Small intestine (tissue), 7 donors: Measurements from ENCODE around the gene AK3. TPM values are rescaled to one million over a fixed set of nuclear protein-coding genes. Genes with fewer than 3 reads are reported as not detected.

Source experiments
- DNase-seq, 2 donors: peaks; one replicate each; pipeline versions ENCODE4 v3.0.0 to v3.0.0-alpha.2; 2013
- FAIRE-seq: peaks from 2 replicates; lab custom pipeline; 2012; peaks lifted over from hg19 to GRCh38; lab: Jason Lieb, UNC
- H3K27ac ChIP-seq, 3 donors: one replicate each; pipeline ENCODE4 v1.5.1; 2013; ENCODE audit warnings: low read length in 2 of 3, mild to moderate bottlenecking in 2 of 3, control low read depth in 1 of 3, inconsistent platforms in 1 of 3, low read depth in 1 of 3, moderate library complexity in 1 of 3
- H3K27me3 ChIP-seq, 3 donors: one replicate each; pipeline ENCODE4 v1.6.1; 2013; ENCODE audit warnings: low read length in 3 of 3, inconsistent platforms in 1 of 3; ENCODE audit not compliant: control insufficient read depth in 3 of 3, insufficient read depth in 3 of 3
- H3K36me3 ChIP-seq, 3 donors: one replicate each; pipeline ENCODE4 v1.6.1; 2013; ENCODE audit warnings: low read length in 3 of 3, inconsistent platforms in 1 of 3, low read depth in 1 of 3, mild to moderate bottlenecking in 1 of 3, moderate library complexity in 1 of 3; ENCODE audit not compliant: control insufficient read depth in 3 of 3, insufficient read depth in 2 of 3
- H3K4me1 ChIP-seq, 3 donors: one replicate each; pipeline ENCODE4 v1.6.1; 2013; ENCODE audit warnings: low read length in 2 of 3, inconsistent platforms in 1 of 3, low read depth in 1 of 3, mild to moderate bottlenecking in 1 of 3, moderate library complexity in 1 of 3; ENCODE audit not compliant: control insufficient read depth in 3 of 3, insufficient read depth in 2 of 3
- H3K4me3 ChIP-seq, 3 donors: one replicate each; pipeline ENCODE4 v1.5.1; 2013; ENCODE audit warnings: low read length in 3 of 3, control low read depth in 1 of 3, inconsistent platforms in 1 of 3, low read depth in 1 of 3, mild to moderate bottlenecking in 1 of 3, moderate library complexity in 1 of 3
- H3K9me3 ChIP-seq, 2 donors: one replicate each; pipeline ENCODE4 v1.6.1; 2013; ENCODE audit warnings: low read depth in 1 of 2, low read length in 1 of 2; ENCODE audit not compliant: control insufficient read depth in 2 of 2, insufficient read depth in 1 of 2
- WGBS, 3 donors: extraction: QIAGEN DNeasy Blood & Tissue Kit; methylation state at CpG; one replicate each; pipeline ENCODE4 v1.1.7; 2013; 5-methylcytosine and 5-hydroxymethylcytosine counted together
- polyA plus RNA-seq, 4 donors: library from polyadenylated mRNA; stranded (reverse) in 3 of 4; unstranded in 1 of 4; fragments of 200-250 nt in 3 of 4; fragments of 120-200 nt in 1 of 4; gene quantifications; one replicate each; pipeline versions ENCODE4 v1.2.1 to v1.2.3, GENCODE V29; 2013
- donor health status: healthy with polysubstance abuse.
- donor health status: control.
- donor health status: control.
- donor health status: Bipolar disorder and iron deficiency.
- donor health status: healthy.

The AK3 gene
- polyA plus RNA-seq, 4 donors, result 45.4 to 79.7 (median 57.4) TPM

DNA sequence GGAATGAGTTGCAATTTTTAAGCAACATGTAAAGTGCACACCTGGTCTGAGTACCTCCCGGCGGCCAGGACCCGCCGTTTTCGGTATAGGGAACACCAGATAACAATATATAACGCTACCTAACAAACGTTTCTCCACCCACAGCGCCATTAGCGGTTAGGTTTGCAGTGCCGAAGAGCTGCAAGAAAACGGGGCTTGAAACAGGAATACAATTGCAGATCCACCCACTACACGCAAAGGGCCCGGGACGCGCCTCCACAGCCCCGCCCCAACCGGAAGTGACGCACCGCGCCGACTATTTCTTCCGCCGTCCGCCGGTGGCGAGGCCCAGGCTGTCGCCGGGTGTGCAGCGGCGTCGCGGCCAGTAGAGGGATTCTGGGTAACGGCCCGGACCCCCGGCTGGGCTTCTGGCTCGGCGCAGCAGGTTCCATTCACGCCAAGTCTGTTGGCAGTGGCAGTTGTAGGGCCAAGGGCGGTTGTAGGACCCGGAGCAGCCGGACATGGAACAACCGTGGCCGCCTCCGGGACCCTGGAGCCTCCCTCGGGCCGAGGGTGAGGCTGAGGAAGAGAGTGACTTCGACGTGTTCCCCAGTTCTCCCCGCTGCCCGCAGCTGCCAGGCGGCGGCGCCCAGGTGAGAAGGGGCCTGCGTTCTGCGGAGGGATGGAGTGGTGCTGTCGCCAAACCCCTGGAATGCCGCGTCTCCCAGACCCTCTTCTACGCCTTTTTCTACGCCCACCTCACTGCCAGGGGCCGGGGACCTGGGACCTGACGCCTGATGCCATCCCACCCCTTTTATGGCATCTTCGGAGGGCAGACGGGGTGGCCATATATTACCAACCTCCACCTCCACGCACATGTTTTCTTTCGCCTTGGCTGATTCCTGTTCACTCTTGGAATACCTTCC is 61.5 kb downstream of the AK3 start, which contains the start of gene CDC37L1:
TSS of gene CDC37L1 (plus strand) at position 302 of the 905 bp plus-strand sequence. CDS start at position 501, 199 bp downstream.
- Histone ChIP-seq H3K4me3 (peak within 1 kb of the TSS; percentile 82 to 88 (median 84)), H3K27ac (peak within 1 kb of the TSS; percentile 95 to 100 (median 98)), H3K9me3 (no peaks in the 10 kb centered on the region), H3K36me3 (no peaks in the 10 kb centered on the region), H3K27me3 (no peaks in the 10 kb centered on the region), H3K4me1 (peaks cover 3 to 10% (median 5%) of the 10 kb centered on the region in 3 donors)
- FAIRE-seq (no peak), DNase-seq (peak; percentile 96 to 99)
- WGBS, 3 donors, result 0 to 1% (median 0%) methylated on average over 64 to 66 of the region's 66 CpGs

- FAIRE-seq (no peak), DNase-seq (peak; percentile 48 to 78)
- peak overlapping the region; percentile 95 to 100 (median 98) for H3K27ac ChIP-seq
- no peaks in the 10 kb centered on the region for H3K27me3 ChIP-seq
- H3K4me1 ChIP-seq, result peaks cover 3 to 10% (median 5%) of the 10 kb centered on the region in 3 donors
- peak overlapping the region; percentile 82 to 88 (median 84) for H3K4me3 ChIP-seq
- H3K36me3 ChIP-seq, result no peaks in the 10 kb centered on the region
- WGBS, 3 donors, result 0 to 1% (median 0%) methylated on average over 16 of the region's 16 CpGs
- no peaks in the 10 kb centered on the region for H3K9me3 ChIP-seq
Observed at GRCh38 chr9:4678679-4679267, 62.2 kb downstream of the AK3 start.

- Histone ChIP-seq H3K9me3 (no peaks in the 10 kb centered on the region), H3K27me3 (no peaks in the 10 kb centered on the region), H3K4me3 (no peak overlapping the region), H3K27ac (peak overlapping the region in 1 of 3 donors; percentile 95), H3K4me1 (peaks cover 3 to 10% (median 5%) of the 10 kb centered on the region in 3 donors), H3K36me3 (no peaks in the 10 kb centered on the region)
- 67 to 95% (median 85%) methylated on average over 3 of the region's 3 CpGs for WGBS, 3 donors
- DNase-seq (no peak), FAIRE-seq (no peak)
Observed at GRCh38 chr9:4677392-4677791, 63.6 kb downstream of the AK3 start.

- Histone ChIP-seq H3K4me1 (peaks cover 2 to 7% (median 5%) of the 10 kb centered on the region in 3 donors), H3K27ac (no peak overlapping the region), H3K36me3 (no peaks in the 10 kb centered on the region), H3K9me3 (no peaks in the 10 kb centered on the region), H3K27me3 (no peaks in the 10 kb centered on the region), H3K4me3 (no peak overlapping the region)
- DNase-seq, result no peak
- no peak for FAIRE-seq
Observed at GRCh38 chr9:4674783-4675182, 66.2 kb downstream of the AK3 start.

- no peaks in the 10 kb centered on the region for H3K36me3 ChIP-seq
- no peak for DNase-seq
- peaks cover 0 to 2% (median 0%) of the 10 kb centered on the region in 3 donors for H3K4me1 ChIP-seq
- no peaks in the 10 kb centered on the region for H3K9me3 ChIP-seq
- H3K27me3 ChIP-seq, result no peaks in the 10 kb centered on the region
- WGBS, 3 donors, result 95 to 100% (median 96%) methylated on average over 1 of the region's 1 CpG
- no peak overlapping the region for H3K4me3 ChIP-seq
- FAIRE-seq, result no peak
- H3K27ac ChIP-seq, result no peak overlapping the region
Observed at GRCh38 chr9:4671737-4672136, 69.3 kb downstream of the AK3 start.

- Histone ChIP-seq H3K4me1 (peaks cover 0 to 3% (median 2%) of the 10 kb centered on the region in 3 donors), H3K36me3 (no peaks in the 10 kb centered on the region), H3K27ac (no peak overlapping the region), H3K27me3 (no peaks in the 10 kb centered on the region), H3K9me3 (no peaks in the 10 kb centered on the region), H3K4me3 (no peak overlapping the region)
- 85 to 96% (median 94%) methylated on average over 3 of the region's 3 CpGs for WGBS, 3 donors
- no peak for DNase-seq
- no peak for FAIRE-seq
Observed at GRCh38 chr9:4670591-4670990, 70.4 kb downstream of the AK3 start.

DNA sequence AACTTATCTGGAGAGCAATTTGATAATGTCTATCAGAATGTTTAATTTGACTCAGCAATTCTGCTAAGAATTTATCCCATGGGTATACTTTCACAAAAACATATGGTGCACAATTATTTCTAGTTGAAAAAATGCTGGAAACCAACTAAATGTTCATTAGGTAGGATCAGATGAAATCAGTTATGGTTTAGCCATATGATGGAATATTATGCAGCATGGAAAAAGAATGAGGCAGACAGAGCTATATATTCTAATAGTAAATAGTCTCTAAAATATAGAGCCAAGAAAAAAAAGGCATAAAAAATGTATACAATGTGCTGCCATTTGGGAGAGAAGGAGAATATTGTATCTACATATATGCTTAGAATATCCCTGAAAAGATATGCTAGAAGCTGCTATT is 71.1 kb downstream of the AK3 start:
- Histone ChIP-seq H3K4me3 (no peak overlapping the region), H3K27ac (no peak overlapping the region), H3K36me3 (no peaks in the 10 kb centered on the region), H3K4me1 (peaks cover 0 to 9% (median 6%) of the 10 kb centered on the region in 3 donors), H3K9me3 (no peaks in the 10 kb centered on the region), H3K27me3 (no peaks in the 10 kb centered on the region)
- no peak for FAIRE-seq
- DNase-seq, result no peak

DNA sequence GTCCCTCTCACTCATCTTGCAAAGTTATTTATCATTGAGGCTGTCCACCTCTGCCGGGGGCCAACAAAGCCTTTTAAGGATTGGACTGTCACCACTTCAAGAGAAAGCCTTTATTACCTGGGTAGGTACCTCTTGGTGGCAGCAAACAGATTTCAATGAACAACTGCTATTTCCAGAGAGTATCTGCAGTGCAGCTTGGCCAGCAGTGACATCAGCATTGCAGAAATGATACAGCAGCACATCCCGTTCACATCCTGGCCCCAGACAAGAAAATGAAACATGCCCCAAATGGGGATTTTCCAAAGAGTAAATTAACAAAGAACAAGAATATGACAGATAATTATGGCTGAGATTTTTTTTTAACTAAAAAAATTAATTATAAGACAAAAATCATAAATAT is 72.4 kb downstream of the AK3 start:
- H3K27ac ChIP-seq, result no peak overlapping the region
- H3K36me3 ChIP-seq, result no peaks in the 10 kb centered on the region
- H3K4me3 ChIP-seq, result no peak overlapping the region
- no peak for DNase-seq
- no peak for FAIRE-seq
- peaks cover 3 to 21% (median 8%) of the 10 kb centered on the region in 3 donors for H3K4me1 ChIP-seq
- H3K27me3 ChIP-seq, result no peaks in the 10 kb centered on the region
- H3K9me3 ChIP-seq, result no peaks in the 10 kb centered on the region
- WGBS, 3 donors, result 83 to 89% (median 88%) methylated on average over 2 of the region's 2 CpGs
